Panc1 (cell line): ENCODE data around the gene GYG2.

Experiments used
- CTCF ChIP-seq: fragments of 450-650 bp; IDR thresholded peaks from 2 replicates; pipeline ENCODE4 v1.5.1; 2017; ENCODE audit warnings: mild to moderate bottlenecking
- POLR2AphosphoS5 ChIP-seq: IDR thresholded peaks from 2 replicates; pipeline ENCODE4 v1.6.1; 2012; ENCODE audit warnings: mild to moderate bottlenecking, low read depth, low read length, moderate library complexity
- REST ChIP-seq, 2 experiments: IDR thresholded peaks; 2 replicates each; pipeline ENCODE4 v1.6.1; 2011 to 2012; ENCODE audit warnings: low read depth in 2 of 2, control low read depth in 1 of 2, low read length in 1 of 2, mild to moderate bottlenecking in 1 of 2, moderate library complexity in 1 of 2; ENCODE audit not compliant: insufficient read depth in 1 of 2
- TCF7L2 ChIP-seq: IDR thresholded peaks from 2 replicates; pipeline ENCODE4 v1.6.1; 2011; ENCODE audit warnings: mild to moderate bottlenecking, low read depth, low read length, inconsistent platforms

- TF ChIP-seq REST (IDR thresholded peaks at IDR 0.05; ENCODE audit: insufficient read depth in 1 of 2, low read depth in 2 of 2, low read length in 1 of 2) (no peak), CTCF (no peak), TCF7L2 (no peak), POLR2AphosphoS5 (no peak)
These were observed 49.8 kb downstream of the GYG2 start for GRCh38 chrX:2878563-2878962.
